GM21786 (cell line): Measurements from ENCODE around the gene SNAPIN.

ENCODE experiments used
- ATAC-seq: cut with Tn5 transposase; IDR thresholded peaks from one replicate; pipeline ENCODE4 v1.9.1; 2021; ENCODE audit not compliant: unreplicated experiment

SNAPIN gene, protein sequence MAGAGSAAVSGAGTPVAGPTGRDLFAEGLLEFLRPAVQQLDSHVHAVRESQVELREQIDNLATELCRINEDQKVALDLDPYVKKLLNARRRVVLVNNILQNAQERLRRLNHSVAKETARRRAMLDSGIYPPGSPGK

GRCh38 chr1:153658400-153659174, at the start of gene SNAPIN:
TSS of gene SNAPIN (plus strand) at chr1:153658703. CDS start at chr1:153658744, 41 bp downstream.
- peak; percentile 81 for ATAC-seq

DNA sequence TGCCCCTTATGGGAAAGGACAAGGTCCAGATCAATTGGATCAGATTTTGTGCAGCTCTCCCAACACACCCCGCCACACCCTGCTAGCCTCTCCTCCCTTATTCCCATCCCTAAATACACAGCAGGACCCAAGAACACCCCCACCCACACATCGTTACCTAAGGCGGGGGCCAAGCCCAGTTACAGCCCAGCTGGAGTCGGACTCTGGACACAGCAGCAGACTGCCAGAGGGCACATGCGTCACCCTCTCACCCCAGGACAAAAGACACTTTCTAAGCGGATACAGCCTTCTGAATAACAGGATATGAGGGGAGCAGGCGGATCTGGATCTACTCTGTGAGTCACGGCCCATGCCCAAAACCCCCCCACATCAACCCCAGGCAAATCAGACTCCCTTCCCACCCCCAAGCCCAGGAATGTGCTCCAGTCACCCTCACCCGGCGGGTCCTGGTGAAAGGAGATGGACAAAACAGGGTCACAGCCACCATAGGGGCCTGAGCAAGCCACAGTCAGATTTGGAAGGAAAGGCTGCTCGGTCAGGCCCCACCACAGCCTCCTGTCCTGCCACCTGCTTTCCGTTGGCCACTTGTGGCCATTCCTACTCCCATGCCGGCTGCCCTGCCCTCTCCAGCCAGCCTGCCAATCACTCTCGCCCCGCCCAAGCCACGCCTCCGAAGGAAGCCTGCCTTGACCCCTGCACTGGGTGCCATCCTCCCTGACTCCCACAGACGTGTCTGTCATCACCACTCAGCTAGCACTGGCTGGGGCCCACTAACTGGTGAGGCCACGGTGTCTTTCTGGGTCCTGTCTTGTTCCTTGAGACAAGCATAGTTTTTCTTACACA, 49.5 kb upstream of the SNAPIN start:
- no peak for ATAC-seq

DNA sequence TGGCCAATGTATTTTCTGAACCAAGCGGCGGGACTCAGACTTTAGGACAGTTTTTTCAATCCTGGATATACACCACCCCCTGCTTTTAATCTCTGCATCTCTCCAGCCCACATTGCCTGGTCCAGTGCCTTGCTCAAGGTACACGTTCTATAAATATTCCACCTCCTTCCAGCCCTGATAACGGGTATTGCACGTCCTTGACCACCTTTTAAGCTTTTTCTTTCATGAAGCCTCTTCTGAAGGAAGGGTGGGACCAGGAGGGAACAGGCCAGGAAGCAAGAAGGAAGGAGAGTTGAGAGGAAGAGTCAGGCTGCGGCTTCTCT, 49.0 kb upstream of the SNAPIN start:
- no peak for ATAC-seq

DNA sequence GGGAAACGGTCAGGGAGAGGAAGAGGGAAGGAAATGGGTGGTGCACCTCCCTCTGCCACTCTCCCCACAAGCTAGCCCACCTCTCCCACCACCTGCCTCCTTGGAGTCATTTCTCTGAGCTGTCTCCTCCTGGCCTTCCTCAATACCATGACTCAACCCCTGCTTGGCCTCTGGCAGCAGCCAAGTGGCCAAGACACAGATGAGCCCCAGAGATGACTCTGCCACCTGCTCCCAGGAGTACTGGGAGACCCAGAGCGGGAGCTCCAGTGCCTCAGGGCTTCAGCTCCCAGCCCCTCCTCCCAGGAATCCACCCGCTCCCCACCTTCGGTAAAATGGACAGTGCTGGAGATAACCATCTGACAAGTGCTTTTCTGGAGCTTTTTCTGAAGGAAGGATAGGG, 48.2 kb upstream of the SNAPIN start:
- no peak for ATAC-seq

DNA sequence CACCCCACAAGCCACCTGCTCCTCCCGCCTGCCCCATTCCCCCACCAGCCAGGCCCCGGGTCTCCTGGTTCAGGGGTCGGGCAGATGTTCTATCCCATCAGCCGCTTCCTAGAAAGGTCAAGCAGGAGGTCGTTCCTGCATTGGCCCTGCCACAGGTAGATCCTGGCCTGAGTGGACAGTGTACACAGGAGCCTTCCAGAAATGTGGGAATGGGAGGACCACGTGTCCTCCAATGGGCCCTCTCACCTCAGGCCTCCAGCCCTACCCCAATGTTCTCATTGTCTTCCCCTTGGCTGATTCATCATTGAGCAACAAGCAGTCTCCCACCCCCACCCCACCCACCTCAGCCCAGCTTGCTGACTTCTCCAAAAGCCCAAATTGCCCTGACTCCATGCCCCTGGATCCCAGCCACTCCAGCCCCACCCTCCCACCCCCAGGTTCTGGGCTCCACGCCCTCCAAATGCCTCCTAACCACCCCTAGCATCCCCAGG, 47.6 kb upstream of the SNAPIN start:
- no peak for ATAC-seq

- ATAC-seq = no peak
These were observed 47.1 kb upstream of the SNAPIN start for GRCh38 chr1:153611356-153611755.

DNA sequence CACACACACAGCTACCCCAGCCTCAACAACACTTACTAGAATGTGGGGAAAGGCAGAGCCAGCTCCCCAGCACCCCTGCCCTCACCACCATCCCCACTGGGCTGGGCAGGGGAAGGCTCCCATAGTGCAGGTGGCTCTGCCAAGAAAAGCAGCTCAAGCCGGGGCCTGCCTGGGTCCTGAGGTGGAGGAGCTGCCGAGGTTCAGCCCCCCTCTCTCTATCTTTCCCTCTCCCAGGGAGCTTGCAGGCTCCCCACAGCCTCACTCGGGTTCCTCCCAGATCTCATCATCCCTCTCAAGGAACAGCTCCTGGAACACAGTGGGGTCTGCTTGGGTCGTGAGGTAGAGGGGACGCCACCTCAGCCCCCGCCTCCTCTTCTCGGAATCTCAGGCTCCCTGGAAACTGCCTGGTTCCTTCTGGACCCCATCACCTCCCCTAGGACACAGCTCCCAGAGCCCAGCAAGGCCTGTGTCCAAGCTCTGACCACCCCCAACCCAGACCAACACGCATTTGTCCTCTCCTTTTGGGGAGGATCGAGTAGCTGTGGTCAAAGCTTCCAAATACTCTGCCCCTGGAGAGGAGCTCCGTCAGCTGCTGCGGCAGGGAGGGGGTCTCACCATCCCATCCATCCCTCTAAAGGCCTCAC, 46.3 kb upstream of the SNAPIN start:
- ATAC-seq = no peak

DNA sequence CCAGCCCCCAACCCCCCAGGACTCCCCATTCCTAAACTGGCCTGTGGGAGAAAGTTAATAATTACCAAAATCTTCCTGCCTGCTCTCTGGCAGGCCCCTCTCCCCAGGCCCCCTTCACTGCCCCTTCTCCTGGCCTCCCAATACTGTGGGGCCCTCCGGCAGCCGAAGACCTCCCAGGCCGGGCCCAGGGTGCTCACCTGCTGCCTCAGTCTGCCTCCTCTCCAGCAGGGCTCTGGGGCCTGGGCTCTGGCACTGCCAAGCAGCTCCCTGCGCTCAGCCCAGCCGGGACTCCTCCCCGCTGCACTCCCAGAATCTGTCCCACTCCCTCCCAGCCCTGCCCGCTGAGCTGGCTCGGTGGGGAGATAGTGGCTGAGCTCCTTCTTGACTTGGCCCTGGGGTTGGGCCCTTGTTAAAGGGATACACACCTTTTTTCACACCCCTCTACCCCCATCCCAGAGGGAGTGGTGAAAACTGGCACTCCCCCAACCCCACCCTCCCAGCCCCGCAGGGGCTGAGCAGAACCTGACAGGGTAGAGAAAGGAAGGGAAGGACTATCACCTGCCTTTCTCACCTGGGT, 45.7 kb upstream of the SNAPIN start, which contains the start of gene S100A16:
Gene S100A16, minus strand, starts transcription at position 383 of the 577 bp plus-strand sequence. CDS start 4,986 bp downstream, outside the sequence.
- ATAC-seq = no peak

DNA sequence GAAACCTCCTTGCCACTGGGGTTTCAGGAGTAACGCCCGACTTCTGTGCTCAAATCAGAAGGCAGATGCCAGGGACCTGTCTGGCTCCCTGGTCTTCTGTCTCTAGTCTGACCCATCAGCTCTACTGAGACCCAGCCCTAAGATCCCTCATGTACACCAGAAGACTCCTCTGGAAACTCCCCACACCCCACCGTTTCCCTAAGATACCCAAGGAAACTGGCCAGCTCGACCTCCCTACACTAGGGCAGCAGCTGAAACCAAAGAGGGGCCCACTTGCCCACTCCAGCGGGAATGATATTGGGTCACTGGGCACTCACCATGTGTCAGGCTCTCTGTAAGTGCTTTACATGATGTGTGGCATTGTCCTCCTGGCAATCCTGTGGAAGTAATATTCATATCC, 45.1 kb upstream of the SNAPIN start:
- no peak for ATAC-seq

- no peak for ATAC-seq
These were observed 44.2 kb upstream of the SNAPIN start for GRCh38 chr1:153614189-153614900.

DNA sequence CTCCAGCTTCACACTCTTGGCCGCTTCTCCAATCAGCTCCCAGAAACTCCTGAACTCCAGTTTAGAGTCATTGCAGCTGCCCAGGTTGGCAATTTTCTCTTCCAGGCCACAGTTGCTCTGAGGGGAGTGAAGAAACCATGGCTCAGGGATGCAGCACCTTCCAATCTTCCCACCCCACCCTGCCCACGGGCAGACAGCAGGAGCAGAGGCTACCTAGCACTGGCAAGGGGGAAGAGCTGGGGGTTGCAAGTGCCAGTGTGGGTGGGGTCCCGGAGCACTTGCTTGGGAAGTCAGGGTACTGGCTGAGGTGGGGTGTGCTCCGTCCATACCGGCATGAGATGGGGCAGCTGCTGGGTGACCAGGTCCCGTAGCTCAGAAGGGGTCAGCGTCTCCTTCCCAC, 43.6 kb upstream of the SNAPIN start:
- ATAC-seq = no peak

GRCh38 chr1:153615406-153615805, 43.1 kb upstream of the SNAPIN start:
- ATAC-seq = no peak

DNA sequence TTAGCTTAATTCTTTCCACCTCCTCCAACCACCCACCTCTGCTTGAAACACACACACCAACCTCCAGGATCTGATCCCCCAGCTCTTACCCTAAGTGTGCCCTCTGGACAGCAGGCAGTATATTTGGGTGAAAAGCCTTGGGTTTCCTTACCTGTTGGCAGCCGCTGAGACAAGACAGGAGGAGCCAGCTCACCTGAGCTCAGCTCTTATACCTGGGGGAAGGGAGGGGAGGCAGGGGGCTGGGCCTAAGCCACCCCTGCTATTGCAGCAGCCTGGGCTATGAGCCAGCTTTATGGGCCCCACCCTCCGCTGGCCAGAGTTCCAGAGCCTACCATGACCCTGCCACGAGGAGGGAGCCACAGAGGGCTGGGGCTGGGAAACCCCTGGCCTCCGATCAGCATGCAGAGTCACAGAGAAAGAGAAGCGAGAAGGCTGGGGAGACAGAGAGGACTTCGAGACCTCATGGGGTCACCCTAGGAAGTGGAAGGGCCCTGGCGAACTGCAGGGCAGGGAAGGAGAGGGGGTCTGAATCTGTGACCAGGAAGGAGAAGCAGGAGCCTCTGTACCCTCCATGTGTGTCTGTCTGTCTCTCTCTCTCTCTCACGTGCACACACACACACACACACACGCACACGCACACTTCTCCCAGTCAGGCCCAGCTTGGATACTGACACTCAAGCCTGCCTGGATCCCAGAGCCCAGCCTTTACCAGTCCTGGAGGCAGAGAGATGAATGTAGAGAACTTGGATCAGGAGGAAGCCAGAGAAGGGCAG, 42.2 kb upstream of the SNAPIN start, which contains the start of gene S100A14:
Gene S100A14, minus strand, starts transcription at position 182 of the 773 bp plus-strand sequence. CDS start 467 bp downstream, outside the sequence.
- no peak for ATAC-seq

DNA sequence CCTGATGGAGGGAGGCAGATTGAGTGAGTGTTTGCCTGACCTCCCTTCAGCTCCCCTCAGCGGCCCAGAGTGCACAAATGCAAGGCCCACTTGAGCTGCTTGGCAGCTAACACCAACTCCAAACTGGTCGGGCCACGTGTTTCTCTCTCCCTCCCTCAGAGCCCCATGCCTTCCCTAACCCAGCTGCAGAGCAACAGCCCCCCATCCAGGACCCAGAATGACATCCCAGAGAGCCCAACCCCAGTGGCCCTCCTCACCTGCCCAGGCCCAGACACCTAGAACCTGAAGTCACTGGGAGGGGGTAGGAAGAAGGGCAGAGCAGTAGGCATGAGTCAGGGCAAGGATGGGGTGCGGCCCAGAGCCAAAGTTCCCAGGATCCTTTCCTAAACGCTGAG, 41.6 kb upstream of the SNAPIN start:
- no peak for ATAC-seq

DNA sequence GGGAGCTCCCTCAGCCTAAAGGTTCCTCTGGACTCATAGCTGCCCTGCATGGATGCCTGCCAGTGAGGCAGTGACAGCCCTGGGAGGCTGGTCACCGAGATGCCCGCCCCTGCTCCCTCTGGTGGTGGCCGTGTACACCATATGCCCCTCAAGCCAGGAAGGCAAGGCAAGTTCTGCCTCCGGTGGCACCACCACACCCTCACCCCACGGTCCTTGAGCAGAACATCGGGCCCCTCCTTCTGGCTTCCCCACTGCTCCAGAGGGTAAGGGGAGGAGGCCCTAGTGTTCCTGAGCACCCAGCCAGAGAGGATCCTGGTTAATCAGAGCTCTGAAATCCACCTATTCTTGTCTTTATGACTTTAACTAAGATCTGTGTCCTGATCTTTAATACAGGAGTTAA, 40.8 kb upstream of the SNAPIN start:
- ATAC-seq = no peak

DNA sequence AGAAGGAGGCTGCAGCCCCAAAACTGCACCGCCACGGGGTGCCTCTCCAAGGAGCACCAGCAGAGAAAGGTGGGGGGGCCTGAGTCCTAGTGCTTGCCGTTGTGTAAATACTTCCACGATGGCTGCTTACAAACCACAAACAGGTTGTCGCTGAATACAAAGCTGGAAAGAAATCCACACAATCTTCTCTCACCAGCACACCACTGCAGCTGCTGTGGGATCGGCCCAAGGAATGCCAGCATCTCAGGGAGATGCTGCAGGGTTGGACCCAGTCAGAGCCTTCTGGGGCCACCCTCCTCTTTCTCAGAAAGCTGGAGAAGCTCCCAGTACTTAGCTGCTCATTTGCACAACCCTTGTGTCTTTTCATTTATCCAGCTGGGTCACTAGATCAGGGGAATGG, 39.3 kb upstream of the SNAPIN start:
- no peak for ATAC-seq

- ATAC-seq = no peak
These were observed 35.4 kb upstream of the SNAPIN start for GRCh38 chr1:153623101-153623500.

- ATAC-seq = no peak
These were observed 33.4 kb upstream of the SNAPIN start for GRCh38 chr1:153624965-153625611.

DNA sequence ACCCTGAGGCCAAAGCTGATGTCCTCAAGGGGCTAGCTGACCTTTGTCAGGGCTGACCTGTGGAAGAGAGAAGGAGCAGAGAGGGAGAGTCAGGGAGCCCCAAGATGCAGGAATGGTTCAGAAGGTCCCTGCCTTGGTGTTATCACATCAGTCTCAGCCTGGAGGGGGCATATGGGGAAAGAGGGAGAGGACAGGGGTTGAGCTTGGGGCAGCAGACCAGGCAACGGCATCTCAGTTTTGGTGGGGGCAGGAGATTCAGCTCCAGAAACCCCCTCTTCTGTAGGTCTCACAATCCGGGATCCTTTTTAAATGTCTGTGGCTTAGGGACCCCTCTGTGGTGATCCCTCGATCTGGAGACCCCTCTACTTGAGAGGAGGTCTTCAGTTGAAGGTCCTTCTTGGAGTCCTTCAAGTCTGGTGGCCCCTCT, 32.0 kb upstream of the SNAPIN start:
- no peak for ATAC-seq
